Neural crest cell (in vitro differentiated cells): Measurements from ENCODE around the gene TMC6. TPM values are rescaled to one million over a fixed set of nuclear protein-coding genes. Genes with fewer than 3 reads are reported as not detected.
A peak's percentile ranks its signal among the peaks of the same experiment; 100 is the strongest.
"Not testable (repeated sequence)": the region's sequence is repeated elsewhere in the genome, so short reads cannot be mapped to it uniquely, and the experiment has no call there.

Source experiments
- DNase-seq: peaks from one replicate; pipeline ENCODE4 v3.0.0; 2021; ENCODE audit warnings: low read depth, mixed read lengths, low spot score
- H3K27ac Mint-ChIP-seq: one replicate; pipeline ENCODE4 v1.8.0; 2021; ENCODE audit warnings: mild to moderate bottlenecking, mixed read lengths; ENCODE audit not compliant: unreplicated experiment
- H3K27me3 Mint-ChIP-seq: 2 replicates; pipeline ENCODE4 v1.8.0; 2021; ENCODE audit warnings: low read depth, mild to moderate bottlenecking, mixed read lengths
- H3K36me3 Mint-ChIP-seq: 2 replicates; pipeline ENCODE4 v1.8.0; 2021; ENCODE audit warnings: low read depth, mild to moderate bottlenecking, mixed read lengths
- H3K4me1 Mint-ChIP-seq: 2 replicates; pipeline ENCODE4 v1.8.0; 2021; ENCODE audit warnings: mixed read lengths
- H3K4me3 Mint-ChIP-seq: one replicate; pipeline ENCODE4 v1.8.0; 2021; ENCODE audit warnings: mild to moderate bottlenecking, mixed read lengths
- H3K9me3 Mint-ChIP-seq: 2 replicates; pipeline ENCODE4 v1.8.0; 2021; ENCODE audit warnings: mixed read lengths
- CTCF ChIP-seq: fragments of 200-600 bp; sonication (generic); conservative IDR thresholded peaks from 2 replicates; pipeline ENCODE4 v1.5.0; 2021; ENCODE audit warnings: antibody characterized with exemption, mild to moderate bottlenecking
- total RNA-seq: library from RNA; stranded (reverse); gene quantifications from 2 replicates; pipeline ENCODE4 v1.2.1, GENCODE V29; 2021

The TMC6 gene
- total RNA-seq, 1 donor from 2014 or later: 86.0 TPM

GRCh38 chr17:78092794-78093324 lies 35.7 kb downstream of the TMC6 start:
- TF ChIP-seq CTCF: no peak
- Mint-ChIP-seq H3K27me3 (no peaks in the 10 kb centered on the region), H3K27ac (no peak overlapping the region), H3K36me3 (peaks cover 12% of the 10 kb centered on the region), H3K9me3 (no peaks in the 10 kb centered on the region), H3K4me3 (no peak overlapping the region), H3K4me1 (no peaks in the 10 kb centered on the region)
- no peak for DNase-seq

GRCh38 chr17:78089576-78090281 lies 38.8 kb downstream of the TMC6 start:
- Mint-ChIP-seq H3K27me3 (no peaks in the 10 kb centered on the region), H3K36me3 (peaks cover 22% of the 10 kb centered on the region), H3K27ac (no peak overlapping the region), H3K4me3 (no peak overlapping the region), H3K4me1 (no peaks in the 10 kb centered on the region), H3K9me3 (no peaks in the 10 kb centered on the region)
- no peak for DNase-seq
- no peak for TF ChIP-seq CTCF

GRCh38 chr17:78088529-78088928 lies 40.0 kb downstream of the TMC6 start:
- H3K4me1 Mint-ChIP-seq: no peaks in the 10 kb centered on the region
- no peak for DNase-seq
- no peak overlapping the region for H3K4me3 Mint-ChIP-seq
- H3K27me3 Mint-ChIP-seq: no peaks in the 10 kb centered on the region
- H3K36me3 Mint-ChIP-seq: peaks cover 20% of the 10 kb centered on the region
- no peak for TF ChIP-seq CTCF
- H3K9me3 Mint-ChIP-seq: no peaks in the 10 kb centered on the region
- H3K27ac Mint-ChIP-seq: no peak overlapping the region

GRCh38 chr17:78086740-78087139 lies 41.8 kb downstream of the TMC6 start:
- Mint-ChIP-seq H3K9me3 (no peaks in the 10 kb centered on the region), H3K4me3 (no peak overlapping the region), H3K36me3 (peaks cover 10% of the 10 kb centered on the region), H3K27me3 (no peaks in the 10 kb centered on the region), H3K27ac (no peak overlapping the region), H3K4me1 (no peaks in the 10 kb centered on the region)
- TF ChIP-seq CTCF: no peak
- no peak for DNase-seq

- Mint-ChIP-seq H3K27me3 (no peaks in the 10 kb centered on the region), H3K9me3 (no peaks in the 10 kb centered on the region), H3K4me1 (no peaks in the 10 kb centered on the region), H3K36me3 (peaks cover 15% of the 10 kb centered on the region), H3K27ac (no peak overlapping the region), H3K4me3 (no peak overlapping the region)
- DNase-seq: no peak
- TF ChIP-seq CTCF: no peak
These were observed 45.6 kb downstream of the TMC6 start for GRCh38 chr17:78082988-78083387.

GRCh38 chr17:78082355-78082872 lies 46.1 kb downstream of the TMC6 start:
- DNase-seq, H3K27me3 Mint-ChIP-seq, H3K4me3 Mint-ChIP-seq, H3K4me1 Mint-ChIP-seq, H3K9me3 Mint-ChIP-seq: not testable (repeated sequence)
- H3K36me3 Mint-ChIP-seq: peaks cover 11% of the 10 kb centered on the region
- H3K27ac Mint-ChIP-seq: peak overlapping the region; percentile 29
